GOT3 (cell line): ENCODE measurements around the gene DNAJC3.
"Not testable (repeated sequence)": the region's sequence is repeated elsewhere in the genome, so short reads cannot be mapped to it uniquely, and the experiment has no call there.

ENCODE experiments used
- DNase-seq: peaks from one replicate; lab custom pipeline; 2025; ENCODE audit warnings: mixed read lengths; lab: John Stamatoyannopoulos, UW

The DNAJC3 gene

GRCh38 chr13:95714142-95714832, 37.3 kb downstream of the DNAJC3 start:
- no peak for DNase-seq

- DNase-seq = no peak
Measured at GRCh38 chr13:95716231-95716630, 39.3 kb downstream of the DNAJC3 start.

DNA sequence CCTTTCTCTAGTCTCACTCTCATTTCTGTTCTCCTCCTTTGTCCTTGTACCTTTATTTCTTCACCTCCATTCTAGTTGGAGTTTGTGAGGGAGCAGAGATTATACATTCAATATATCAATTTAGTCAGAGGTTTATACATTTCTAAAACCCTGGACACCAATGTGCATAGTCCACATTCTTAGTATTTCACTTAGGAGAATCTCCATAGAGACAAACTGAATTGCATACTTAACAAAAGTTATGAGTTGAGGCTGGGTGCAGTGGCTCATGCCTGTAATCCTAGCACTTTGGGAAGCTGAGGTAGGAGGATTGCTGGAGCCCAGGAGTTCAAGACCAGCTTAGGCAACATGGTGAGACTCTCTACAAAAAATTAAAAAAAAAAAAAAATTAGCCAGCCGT, 45.3 kb downstream of the DNAJC3 start:
- DNase-seq = no peak

GRCh38 chr13:95723438-95723837, 46.5 kb downstream of the DNAJC3 start:
- DNase-seq = no peak

DNA sequence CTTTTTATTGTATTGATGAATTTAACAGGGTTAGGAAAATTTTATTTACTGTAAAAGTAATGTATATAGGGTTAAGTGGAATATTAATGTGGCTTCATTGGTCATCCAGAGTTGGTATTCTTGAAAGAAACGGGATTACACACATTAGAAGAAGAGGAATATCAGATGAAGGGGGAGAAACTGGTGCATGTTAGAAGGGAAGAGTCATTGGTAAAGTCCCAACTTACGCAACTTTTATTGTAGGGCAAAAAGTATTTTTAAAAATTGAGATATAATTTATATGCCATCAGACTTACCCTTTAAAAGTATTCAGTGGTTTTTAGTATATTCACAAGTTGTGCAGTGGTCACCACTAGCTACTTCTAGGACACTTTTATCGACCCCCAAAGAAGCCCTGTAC, 47.3 kb downstream of the DNAJC3 start:
- DNase-seq = no peak

DNA sequence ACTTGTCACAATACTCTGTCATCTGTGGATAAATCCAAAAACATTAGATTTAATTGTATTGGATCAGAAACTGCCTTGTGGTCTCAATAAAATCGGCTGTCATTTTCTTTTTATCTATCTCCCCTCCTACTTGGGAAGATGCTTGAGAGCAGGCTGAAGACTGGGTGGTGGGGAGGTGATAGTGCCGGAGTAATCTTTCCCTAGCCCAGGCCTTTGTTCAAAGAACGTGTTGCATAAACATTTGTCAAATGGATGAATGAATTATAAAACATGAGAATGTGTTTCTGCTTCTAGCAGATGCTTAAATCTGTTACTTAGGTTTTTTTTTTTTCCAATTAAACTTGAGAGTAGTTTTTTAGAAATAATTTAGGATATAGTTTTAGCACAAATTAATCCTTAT, 49.9 kb downstream of the DNAJC3 start:
- DNase-seq = no peak

- no peak for DNase-seq
Measured at GRCh38 chr13:95728957-95729356, 52.0 kb downstream of the DNAJC3 start.

GRCh38 chr13:95734124-95734523, 57.2 kb downstream of the DNAJC3 start:
- DNase-seq = no peak

DNA sequence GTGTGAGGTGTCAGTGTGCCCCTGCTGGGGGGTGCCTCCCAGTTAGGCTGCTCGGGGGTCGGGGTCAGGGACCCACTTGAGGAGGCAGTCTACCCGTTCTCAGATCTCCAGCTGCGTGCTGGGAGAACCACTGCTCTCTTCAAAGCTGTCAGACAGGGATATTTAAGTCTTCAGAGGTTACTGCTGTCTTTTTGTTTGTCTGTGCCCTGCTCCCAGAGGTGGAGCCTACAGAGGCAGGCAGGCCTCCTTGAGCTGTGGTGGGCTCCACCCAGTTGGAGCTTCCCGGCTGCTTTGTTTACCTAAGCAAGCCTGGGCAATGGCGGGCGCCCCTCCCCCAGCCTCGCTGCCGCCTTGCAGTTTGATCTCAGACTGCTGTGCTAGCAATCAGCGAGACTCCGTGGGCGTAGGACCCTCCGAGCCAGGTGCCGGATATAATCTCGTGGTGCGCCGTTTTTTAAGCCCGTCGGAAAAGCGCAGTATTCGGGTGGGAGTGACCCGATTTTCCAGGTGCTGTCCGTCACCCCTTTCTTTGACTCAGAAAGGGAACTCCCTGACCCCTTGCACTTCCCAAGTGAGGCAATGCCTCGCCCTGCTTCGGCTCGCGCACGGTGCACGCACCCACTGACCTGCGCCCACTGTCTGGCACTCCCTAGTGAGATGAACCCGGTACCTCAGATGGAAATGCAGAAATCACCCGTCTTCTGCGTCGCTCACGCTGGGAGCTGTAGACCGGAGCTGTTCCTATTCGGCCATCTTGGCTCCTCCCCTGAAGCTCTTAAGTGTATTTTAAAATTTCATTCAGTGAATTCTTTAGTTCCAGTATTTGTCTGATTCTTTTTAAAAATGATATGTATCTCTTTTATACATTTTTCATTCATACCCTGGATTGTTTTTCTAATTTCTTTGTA, 63.4 kb downstream of the DNAJC3 start:
- not testable (repeated sequence) for DNase-seq

GRCh38 chr13:95740979-95741320, 64.0 kb downstream of the DNAJC3 start:
- no peak for DNase-seq

GRCh38 chr13:95741584-95742563, 64.9 kb downstream of the DNAJC3 start:
- no peak for DNase-seq

GRCh38 chr13:95743192-95743591, 66.3 kb downstream of the DNAJC3 start:
- no peak for DNase-seq

GRCh38 chr13:95745289-95745688, 68.3 kb downstream of the DNAJC3 start:
- no peak for DNase-seq

DNA sequence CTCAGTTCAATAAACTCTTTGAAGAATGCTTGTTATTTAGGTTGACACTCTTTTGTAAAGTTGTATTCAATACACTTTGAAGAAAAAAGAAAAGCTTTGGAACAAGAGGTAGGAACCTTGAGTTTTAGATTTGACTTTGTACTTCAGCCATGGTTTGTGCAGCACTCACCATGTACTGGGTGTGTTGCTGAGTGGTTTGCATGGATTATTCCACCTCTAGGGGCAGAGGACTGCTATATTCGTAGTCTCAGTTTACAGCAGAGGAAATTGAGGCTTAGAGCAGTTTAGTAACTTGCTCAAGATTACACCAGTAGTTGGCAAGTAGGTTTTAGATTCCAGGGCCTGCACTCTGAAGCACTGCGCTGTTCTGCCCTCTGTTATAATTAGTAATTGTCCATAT, 68.8 kb downstream of the DNAJC3 start:
- no peak for DNase-seq

- DNase-seq = no peak
Measured at GRCh38 chr13:95749545-95749944, 72.6 kb downstream of the DNAJC3 start.

DNA sequence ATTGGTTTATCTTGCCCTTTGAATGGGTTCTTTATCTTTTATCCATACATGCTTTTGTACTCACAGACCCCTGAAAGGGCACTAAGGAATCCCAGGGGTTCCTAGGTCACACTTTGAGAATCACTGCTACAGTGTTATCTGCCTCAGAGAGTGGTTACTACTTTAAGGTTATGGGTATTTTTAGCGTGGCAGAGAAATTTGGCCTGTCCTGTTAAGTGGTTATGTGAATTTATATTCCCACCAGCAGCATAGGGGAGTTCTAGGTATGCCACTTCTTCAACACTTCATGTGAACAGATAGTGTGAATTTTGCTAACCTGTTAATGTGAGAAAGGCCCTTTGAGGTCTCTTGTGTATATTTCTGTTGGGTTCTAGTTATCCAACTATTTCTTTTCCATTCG, 75.7 kb downstream of the DNAJC3 start:
- DNase-seq = no peak

- DNase-seq = no peak
Measured at GRCh38 chr13:95754069-95754468, 77.1 kb downstream of the DNAJC3 start.

- no peak for DNase-seq
Measured at GRCh38 chr13:95756072-95756471, 79.1 kb downstream of the DNAJC3 start.

GRCh38 chr13:95762626-95763025, 85.7 kb downstream of the DNAJC3 start:
- DNase-seq = not testable (repeated sequence)

GRCh38 chr13:95763601-95764000, 86.7 kb downstream of the DNAJC3 start:
- DNase-seq = no peak

GRCh38 chr13:95771905-95772304, 95.0 kb downstream of the DNAJC3 start:
- no peak for DNase-seq

- DNase-seq = no peak
Measured at GRCh38 chr13:95779522-95779921, 102.6 kb downstream of the DNAJC3 start.
